ENCODE results near the gene MID2.

- TF ChIP-seq CTCF (IDR thresholded peaks at IDR 0.05) = no peak
- no peak for TF ChIP-seq POLR2A (IDR thresholded peaks at IDR 0.05)
Observed at GRCh38 chrX:107834275-107835201, 8.9 kb downstream of the MID2 start.
